ES-I3 (cell line): Measurements from ENCODE around the gene P2RX5.

Experiments used
- H3K36me3 ChIP-seq: 2 replicates; pipeline ENCODE4 v1.6.1; 2013; ENCODE audit warnings: mild to moderate bottlenecking, low read length, control low read depth, moderate library complexity; ENCODE audit not compliant: insufficient read depth
- H3K4me1 ChIP-seq: 2 replicates; pipeline ENCODE4 v1.6.1; 2013; ENCODE audit warnings: mild to moderate bottlenecking, control low read depth, low read length; ENCODE audit not compliant: insufficient read depth
- H3K9ac ChIP-seq: 2 replicates; pipeline ENCODE4 v1.6.1; 2013; ENCODE audit warnings: low read depth, mild to moderate bottlenecking, low read length, moderate library complexity
- H3K9me3 ChIP-seq: 2 replicates; pipeline ENCODE4 v1.6.1; 2013; ENCODE audit warnings: mild to moderate bottlenecking, low read length, moderate library complexity; ENCODE audit not compliant: control insufficient read depth, insufficient read depth

P2RX5 gene

DNA sequence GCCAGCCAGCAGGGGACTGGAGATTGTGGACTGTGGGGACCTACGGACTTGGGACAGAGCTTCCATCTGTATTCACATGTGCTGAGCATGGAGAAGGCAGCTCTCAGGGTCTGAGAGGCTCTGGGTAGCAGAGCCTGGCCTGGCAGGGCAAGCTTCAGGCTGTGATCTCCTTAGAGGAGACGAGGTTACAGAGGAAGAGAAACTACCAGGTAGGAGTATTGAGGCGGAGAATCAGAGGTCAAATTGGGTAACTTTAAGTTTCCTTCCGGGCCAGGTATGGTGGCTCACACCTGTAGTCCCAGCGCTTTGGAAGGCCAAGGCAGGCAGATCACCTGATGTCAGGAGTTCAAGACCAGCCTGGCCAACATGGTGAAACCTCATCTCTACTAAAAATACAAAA is 50.6 kb downstream of the P2RX5 start:
- H3K9me3 ChIP-seq = no peaks in the 10 kb centered on the region
- no peaks in the 10 kb centered on the region; the same call in 1 of the 2 replicates for H3K4me1 ChIP-seq
- peaks cover 4% of the 10 kb centered on the region for H3K36me3 ChIP-seq
- no peak overlapping the region for H3K9ac ChIP-seq

GRCh38 chr17:3643889-3644349 is 52.0 kb downstream of the P2RX5 start:
- Histone ChIP-seq H3K9ac (no peak overlapping the region), H3K36me3 (peaks cover 4% of the 10 kb centered on the region), H3K4me1 (no peaks in the 10 kb centered on the region; the same call in 1 of the 2 replicates), H3K9me3 (no peaks in the 10 kb centered on the region)

- no peak overlapping the region for H3K9ac ChIP-seq
- H3K36me3 ChIP-seq = peaks cover 4% of the 10 kb centered on the region
- H3K4me1 ChIP-seq = no peaks in the 10 kb centered on the region; the same call in 1 of the 2 replicates
- H3K9me3 ChIP-seq = no peaks in the 10 kb centered on the region
Measured at GRCh38 chr17:3641717-3642486, 54.1 kb downstream of the P2RX5 start.

- Histone ChIP-seq H3K9me3 (no peaks in the 10 kb centered on the region), H3K36me3 (peaks cover 4% of the 10 kb centered on the region), H3K9ac (no peak overlapping the region), H3K4me1 (no peaks in the 10 kb centered on the region; the same call in 1 of the 2 replicates)
Measured at GRCh38 chr17:3641014-3641413, 54.9 kb downstream of the P2RX5 start.

- no peak overlapping the region for H3K9ac ChIP-seq
- no peaks in the 10 kb centered on the region; the same call in 1 of the 2 replicates for H3K4me1 ChIP-seq
- H3K36me3 ChIP-seq = peaks cover 4% of the 10 kb centered on the region; the same call in 1 of the 2 replicates
Measured at GRCh38 chr17:3639981-3640596, 55.9 kb downstream of the P2RX5 start.

DNA sequence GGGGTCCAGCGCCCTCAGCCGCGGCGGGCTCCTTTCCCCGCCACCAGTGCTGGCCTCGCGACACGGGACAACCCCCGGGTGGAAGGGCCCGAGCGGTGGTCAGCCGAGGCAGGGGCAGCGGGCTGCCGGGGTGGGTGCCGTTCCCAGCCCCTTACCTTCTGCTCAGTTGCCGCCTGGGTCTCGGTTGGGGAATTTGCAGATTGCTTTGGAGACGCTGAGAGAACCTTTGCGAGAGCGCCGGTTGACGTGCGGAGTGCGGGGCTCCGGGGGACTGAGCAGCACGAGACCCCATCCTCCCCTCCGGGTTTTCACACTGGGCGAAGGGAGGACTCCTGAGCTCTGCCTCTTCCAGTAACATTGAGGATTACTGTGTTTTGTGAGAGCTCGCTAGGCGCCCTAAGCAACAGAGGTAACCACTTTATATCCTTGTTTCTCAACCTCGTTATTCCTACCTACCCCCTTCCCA is 59.0 kb downstream of the P2RX5 start:
- Histone ChIP-seq H3K4me1 (no peaks in the 10 kb centered on the region; the same call in 1 of the 2 replicates), H3K9me3 (no peaks in the 10 kb centered on the region), H3K36me3 (no peaks in the 10 kb centered on the region; the same call in 1 of the 2 replicates), H3K9ac (peak overlapping the region; percentile 99)

More at GRCh38 chr17:3639981-3640596, 55.9 kb downstream of the P2RX5 start:
- no peaks in the 10 kb centered on the region for H3K9me3 ChIP-seq

DNA sequence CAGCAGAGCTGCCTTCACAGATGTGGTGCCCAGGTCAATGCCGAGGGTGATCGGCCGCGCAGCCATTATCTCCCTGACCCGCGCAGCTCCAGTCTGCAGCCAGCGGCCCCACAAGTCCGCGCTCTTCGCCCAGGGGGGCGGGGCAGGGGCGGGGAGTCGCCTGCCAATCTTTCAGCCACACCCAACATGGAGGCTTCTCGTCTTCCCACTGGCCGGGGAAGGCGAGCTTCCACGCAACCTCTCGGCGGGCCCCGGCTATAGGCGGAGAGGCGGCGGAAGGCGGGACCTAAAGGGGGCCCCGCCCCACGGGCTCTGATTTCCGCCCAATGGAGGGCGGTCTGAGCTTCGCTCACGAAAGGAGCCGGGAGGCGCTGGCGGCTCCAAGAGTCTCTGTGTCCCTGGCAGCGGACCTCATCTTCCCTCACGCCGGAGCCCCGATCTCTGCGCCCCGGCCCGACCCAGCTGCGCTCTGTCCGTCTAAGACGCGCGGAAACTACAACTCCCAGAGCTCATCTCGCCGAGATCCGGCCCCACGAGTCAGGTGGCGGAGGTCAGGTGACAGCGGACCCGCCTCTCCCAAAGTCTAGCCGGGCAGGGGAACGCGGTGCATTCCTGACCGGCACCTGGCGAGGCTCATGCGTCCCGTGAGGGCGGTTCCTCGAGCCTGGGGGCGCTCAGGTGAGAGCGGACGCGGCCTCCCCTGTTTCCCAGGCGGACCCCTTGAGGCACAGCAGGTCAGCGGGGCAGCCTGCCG is 59.6 kb downstream of the P2RX5 start, which contains the start of the genes CTNS and SHPK:
Gene CTNS (plus strand): TSS at position 607 of the 754 bp plus-strand sequence. CDS start 3,447 bp downstream, outside the sequence.
Gene SHPK (minus strand): TSS at position 97 of the 754 bp plus-strand sequence. CDS start 31 bp downstream, at position 66.
- Histone ChIP-seq H3K4me1 (no peaks in the 10 kb centered on the region; the same call in 1 of the 2 replicates), H3K9ac (peak within 1 kb of the TSS; percentile 99), H3K36me3 (no peaks in the 10 kb centered on the region; the same call in 1 of the 2 replicates), H3K9me3 (no peaks in the 10 kb centered on the region)

- Histone ChIP-seq H3K36me3 (no peaks in the 10 kb centered on the region; the same call in 1 of the 2 replicates), H3K9me3 (no peaks in the 10 kb centered on the region), H3K9ac (peak overlapping the region; percentile 99), H3K4me1 (no peaks in the 10 kb centered on the region; the same call in 1 of the 2 replicates)
Measured at GRCh38 chr17:3635474-3636153, 60.3 kb downstream of the P2RX5 start.

DNA sequence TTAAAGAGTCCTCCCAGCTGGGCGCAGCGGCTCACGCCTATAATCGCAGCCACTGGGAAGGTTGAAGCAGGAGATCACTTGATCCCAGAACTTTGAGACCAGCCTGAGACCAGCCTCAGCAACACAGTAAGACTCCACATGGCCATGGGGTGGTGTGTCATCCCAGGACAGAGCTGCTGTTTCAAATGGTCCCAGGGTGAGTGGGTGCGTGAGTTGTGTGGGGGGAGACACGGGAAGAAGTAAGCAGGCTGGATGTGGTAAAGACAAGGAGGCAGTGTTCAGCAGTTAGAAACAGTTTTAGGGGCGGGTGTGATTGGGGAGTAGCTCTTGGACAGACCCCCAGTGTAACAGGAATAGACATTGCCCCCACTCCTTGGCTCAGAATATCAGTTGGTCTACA is 63.7 kb downstream of the P2RX5 start:
- no peak overlapping the region for H3K9ac ChIP-seq
- H3K4me1 ChIP-seq = no peaks in the 10 kb centered on the region
- no peaks in the 10 kb centered on the region; the same call in 1 of the 2 replicates for H3K36me3 ChIP-seq
- no peaks in the 10 kb centered on the region for H3K9me3 ChIP-seq

DNA sequence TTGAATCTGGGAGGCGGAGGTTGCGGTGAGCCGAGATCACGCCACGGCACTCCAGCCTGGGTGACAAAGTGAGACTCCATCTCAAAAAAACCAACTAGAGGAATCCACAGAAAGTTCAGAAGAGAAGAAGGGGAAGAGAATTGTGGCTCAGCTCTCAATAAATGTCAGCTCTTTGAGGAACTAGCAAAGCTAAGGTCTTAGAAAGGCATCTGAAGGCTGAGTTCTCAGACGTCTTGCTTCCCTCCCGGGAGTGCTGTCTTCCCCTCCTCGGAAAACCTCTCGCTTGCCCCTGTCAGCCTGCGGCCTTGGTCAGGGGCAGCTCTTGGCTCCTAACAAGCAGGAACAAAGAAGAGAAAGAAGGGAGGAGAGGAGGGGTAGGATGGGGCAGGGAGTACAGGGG is 65.2 kb downstream of the P2RX5 start:
- no peaks in the 10 kb centered on the region for H3K4me1 ChIP-seq
- H3K9ac ChIP-seq = no peak overlapping the region
- no peaks in the 10 kb centered on the region; the same call in 1 of the 2 replicates for H3K36me3 ChIP-seq
- no peaks in the 10 kb centered on the region for H3K9me3 ChIP-seq

DNA sequence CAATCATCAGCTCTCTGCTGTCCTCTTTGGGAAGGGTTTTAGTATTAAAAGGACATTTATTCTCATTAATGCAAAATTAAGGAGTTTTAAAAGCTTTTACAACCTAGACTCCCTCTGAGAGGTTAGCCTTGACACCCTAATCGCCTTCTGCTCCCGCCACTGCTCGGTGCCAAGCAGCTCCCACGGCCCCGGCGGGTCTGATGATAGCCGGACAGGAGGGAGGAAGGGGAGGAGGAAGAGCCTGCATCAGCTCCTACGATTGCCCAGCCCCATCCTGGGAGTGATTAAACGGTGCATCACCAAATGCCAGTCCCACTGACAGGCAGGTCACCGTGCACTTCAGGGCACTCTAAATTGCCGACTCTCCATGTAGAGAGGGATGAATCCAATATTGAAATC is 68.2 kb downstream of the P2RX5 start:
- H3K36me3 ChIP-seq = no peaks in the 10 kb centered on the region; the same call in 1 of the 2 replicates
- H3K9me3 ChIP-seq = no peaks in the 10 kb centered on the region
- H3K9ac ChIP-seq = no peak overlapping the region
- H3K4me1 ChIP-seq = no peaks in the 10 kb centered on the region

DNA sequence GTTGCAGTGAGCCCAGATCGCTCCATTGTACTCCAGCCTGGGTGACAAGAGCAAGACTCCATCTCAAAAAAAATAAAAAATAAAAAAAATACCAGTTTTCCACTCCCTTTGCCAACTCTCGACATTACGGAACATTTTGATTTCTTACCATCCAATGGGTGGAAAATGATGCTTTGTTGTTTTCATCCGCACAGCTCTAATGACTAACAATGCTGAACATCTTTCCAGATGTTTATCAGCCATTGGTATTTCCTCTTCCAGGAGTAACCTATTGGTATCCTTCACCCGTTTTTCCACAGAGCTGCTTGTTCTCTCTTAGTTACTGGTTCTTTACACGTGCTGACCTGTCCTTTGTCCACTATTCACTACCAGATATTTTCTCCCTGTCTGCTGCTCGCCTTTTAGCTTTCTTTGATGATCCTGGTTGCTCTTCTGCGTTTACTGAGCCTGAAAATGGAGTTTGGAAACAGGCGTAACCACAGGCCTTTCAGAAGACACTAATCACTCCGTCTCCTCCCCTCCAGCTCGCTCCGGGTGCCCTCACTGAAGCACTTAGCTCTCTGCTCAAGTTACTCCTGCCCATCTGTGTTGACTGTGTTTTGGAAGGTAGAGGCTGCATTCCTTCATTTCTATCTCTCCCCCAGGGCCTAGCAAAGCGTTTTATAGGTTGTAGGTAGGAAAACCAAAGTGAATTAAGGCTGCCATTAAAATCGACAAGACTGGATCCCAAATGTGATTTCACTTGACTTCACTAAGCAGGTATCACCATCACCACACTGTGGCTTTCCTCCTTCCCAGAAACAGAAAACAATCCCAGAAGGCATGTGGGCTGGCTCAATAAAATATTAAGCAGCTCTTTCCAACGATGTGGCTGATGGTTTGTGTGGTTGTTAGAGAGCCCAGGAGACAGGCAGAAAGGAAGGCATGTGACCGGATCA is 68.9 kb downstream of the P2RX5 start:
- H3K9me3 ChIP-seq = no peaks in the 10 kb centered on the region
- no peak overlapping the region for H3K9ac ChIP-seq
- peaks cover 3% of the 10 kb centered on the region for H3K36me3 ChIP-seq
- no peaks in the 10 kb centered on the region for H3K4me1 ChIP-seq
